Vagina (tissue), 2 donors: ENCODE results near the gene MAP6D1. TPM values are rescaled to one million over a fixed set of nuclear protein-coding genes. Genes with fewer than 3 reads are reported as not detected.
"Not testable (repeated sequence)": the region's sequence is repeated elsewhere in the genome, so short reads cannot be mapped to it uniquely, and the experiment has no call there.

ENCODE experiments used
- DNase-seq, 2 donors: peaks; one replicate each; pipeline ENCODE4 v3.0.0-alpha.2; 2017; ENCODE audit errors: extremely low spot score in 2 of 2
- H3K27ac ChIP-seq: fragments of 200-600 bp; sonication (generic); one replicate; pipeline ENCODE4 v1.5.1; 2019
- H3K27me3 ChIP-seq: fragments of 200-600 bp; sonication (generic); one replicate; pipeline ENCODE4 v1.5.1; 2019
- H3K36me3 ChIP-seq, 2 donors: fragments of 200-600 bp; sonication (generic); one replicate each; pipeline ENCODE4 v1.5.1; 2017 to 2019
- H3K4me1 ChIP-seq: fragments of 200-600 bp; sonication (generic); one replicate; pipeline ENCODE4 v1.5.1; 2019
- H3K4me3 ChIP-seq, 2 donors: fragments of 200-600 bp; sonication (generic); 1 replicate in 1 of 2; 2 replicates in 1 of 2; pipeline ENCODE4 v1.5.1; 2016 to 2019
- H3K9me3 ChIP-seq: fragments of 200-600 bp; sonication (generic); one replicate; pipeline ENCODE4 v1.5.1; 2019
- CTCF ChIP-seq, 3 experiments: fragments of 450-650 bp in 2 of 3; fragments of 200-600 bp in 1 of 3; sonication (generic) in 1 of 3; IDR thresholded peaks; one replicate each; pipeline ENCODE4 v1.5.1; 2017 to 2019; ENCODE audit warnings: antibody characterized with exemption in 3 of 3, mild to moderate bottlenecking in 2 of 3, moderate library complexity in 2 of 3
- POLR2A ChIP-seq, 2 donors: fragments of 450-650 bp; IDR thresholded peaks; one replicate each; pipeline ENCODE4 v1.6.1; 2017; ENCODE audit warnings: antibody characterized with exemption in 2 of 2, mild to moderate bottlenecking in 2 of 2, moderate library complexity in 2 of 2
- POLR2AphosphoS5 ChIP-seq, 2 donors: sonication (generic); formaldehyde crosslinking; IDR thresholded peaks; one replicate each; pipeline ENCODE4 v1.9.0; 2017; ENCODE audit warnings: antibody characterized with exemption in 2 of 2, mild to moderate bottlenecking in 2 of 2, low read depth in 1 of 2; ENCODE audit not compliant: insufficient read depth in 1 of 2
- intact Hi-C: fragments of 100-400 bp; cut with DNase I; formaldehyde crosslinking; loops from one replicate; pipeline ENCODE4 v1.15.1; 2023
- total RNA-seq: library from RNA; depleted of rRNA; stranded (reverse); fragments of >200 nt; gene quantifications from one replicate; pipeline ENCODE4 v1.2.3, GENCODE V29; 2016

The MAP6D1 gene
- total RNA-seq, 1 donor from 2014 or later = not detected

- Histone ChIP-seq H3K36me3 (peaks cover 0 to 57% of the 10 kb centered on the region in 2 donors), H3K9me3 (no peaks in the 10 kb centered on the region), H3K4me1 (no peaks in the 10 kb centered on the region), H3K27ac (no peak overlapping the region), H3K4me3 (no peak overlapping the region), H3K27me3 (no peaks in the 10 kb centered on the region)
- intact Hi-C loops = no loop called here
- TF ChIP-seq POLR2A (IDR thresholded peaks at IDR 0.05) (no peak), POLR2AphosphoS5 (IDR thresholded peaks at IDR 0.05; ENCODE audit: insufficient read depth in 1 of 2, low read depth in 1 of 2) (no peak), CTCF (IDR thresholded peaks at IDR 0.05) (no peak)
- no peak for DNase-seq
Measured at GRCh38 chr3:183796372-183796771, 29.0 kb downstream of the MAP6D1 start.

GRCh38 chr3:183794452-183794851, 30.9 kb downstream of the MAP6D1 start:
- TF ChIP-seq POLR2A (IDR thresholded peaks at IDR 0.05) (no peak), POLR2AphosphoS5 (IDR thresholded peaks at IDR 0.05; ENCODE audit: insufficient read depth in 1 of 2, low read depth in 1 of 2) (no peak), CTCF (IDR thresholded peaks at IDR 0.05) (no peak)
- Histone ChIP-seq H3K27me3 (no peaks in the 10 kb centered on the region), H3K4me1 (no peaks in the 10 kb centered on the region), H3K4me3 (no peak overlapping the region), H3K9me3 (no peaks in the 10 kb centered on the region), H3K36me3 (peaks cover 0 to 58% of the 10 kb centered on the region in 2 donors), H3K27ac (no peak overlapping the region)
- DNase-seq = no peak
- intact Hi-C loops = no loop called here

- no peak for DNase-seq
- H3K27ac ChIP-seq = no peak overlapping the region
- H3K4me1 ChIP-seq = no peaks in the 10 kb centered on the region
- no peaks in the 10 kb centered on the region for H3K9me3 ChIP-seq
- no peaks in the 10 kb centered on the region for H3K27me3 ChIP-seq
- H3K36me3 ChIP-seq = peaks cover 0 to 45% of the 10 kb centered on the region in 2 donors
- H3K4me3 ChIP-seq = no peak overlapping the region
- intact Hi-C loops = no loop called here
- no peak for TF ChIP-seq CTCF (IDR thresholded peaks at IDR 0.05)
- no peak for TF ChIP-seq POLR2A (IDR thresholded peaks at IDR 0.05)
- no peak for TF ChIP-seq POLR2AphosphoS5 (IDR thresholded peaks at IDR 0.05; ENCODE audit: insufficient read depth in 1 of 2, low read depth in 1 of 2)
Measured at GRCh38 chr3:183792976-183793375, 32.4 kb downstream of the MAP6D1 start.

GRCh38 chr3:183790700-183791099, 34.7 kb downstream of the MAP6D1 start:
- H3K4me1 ChIP-seq = no peaks in the 10 kb centered on the region
- H3K27ac ChIP-seq = no peak overlapping the region
- no peaks in the 10 kb centered on the region for H3K9me3 ChIP-seq
- no peak for TF ChIP-seq POLR2AphosphoS5 (IDR thresholded peaks at IDR 0.05; ENCODE audit: insufficient read depth in 1 of 2, low read depth in 1 of 2)
- no peak for TF ChIP-seq CTCF (IDR thresholded peaks at IDR 0.05)
- TF ChIP-seq POLR2A (IDR thresholded peaks at IDR 0.05) = no peak
- intact Hi-C loops = no loop called here
- H3K27me3 ChIP-seq = no peaks in the 10 kb centered on the region
- no peak overlapping the region for H3K4me3 ChIP-seq
- DNase-seq = no peak
- peaks cover 0 to 62% of the 10 kb centered on the region in 2 donors for H3K36me3 ChIP-seq

GRCh38 chr3:183789826-183790225, 35.6 kb downstream of the MAP6D1 start:
- no peak for DNase-seq
- Histone ChIP-seq H3K4me1 (no peaks in the 10 kb centered on the region), H3K27me3 (no peaks in the 10 kb centered on the region), H3K4me3 (no peak overlapping the region), H3K36me3 (peaks cover 0 to 62% of the 10 kb centered on the region in 2 donors), H3K9me3 (no peaks in the 10 kb centered on the region), H3K27ac (no peak overlapping the region)
- TF ChIP-seq POLR2A (IDR thresholded peaks at IDR 0.05) = no peak
- no peak for TF ChIP-seq CTCF (IDR thresholded peaks at IDR 0.05)
- TF ChIP-seq POLR2AphosphoS5 (IDR thresholded peaks at IDR 0.05; ENCODE audit: insufficient read depth in 1 of 2, low read depth in 1 of 2) = no peak
- intact Hi-C loops = no loop called here

- H3K36me3 ChIP-seq = peaks cover 0 to 43% of the 10 kb centered on the region in 2 donors
- intact Hi-C loops, H3K27me3 ChIP-seq, DNase-seq, H3K4me3 ChIP-seq, H3K4me1 ChIP-seq, H3K9me3 ChIP-seq, H3K27ac ChIP-seq: not testable (repeated sequence)
Measured at GRCh38 chr3:183784503-183784902, 40.9 kb downstream of the MAP6D1 start.
